Stimulated activated CD4-positive, alpha-beta T cell treated with anti-CD3 and anti-CD28 coated beads, Interleukin-15, amount 100 ng/mL, for 1 hour (primary cell): ENCODE measurements around the gene CNTFR.

Experiments used
- DNase-seq, 2 donors: peaks; one replicate each; pipeline ENCODE4 v3.0.0-alpha.2; 2020; ENCODE audit warnings: low read depth in 1 of 2, low spot score in 1 of 2

Gene CNTFR

DNA sequence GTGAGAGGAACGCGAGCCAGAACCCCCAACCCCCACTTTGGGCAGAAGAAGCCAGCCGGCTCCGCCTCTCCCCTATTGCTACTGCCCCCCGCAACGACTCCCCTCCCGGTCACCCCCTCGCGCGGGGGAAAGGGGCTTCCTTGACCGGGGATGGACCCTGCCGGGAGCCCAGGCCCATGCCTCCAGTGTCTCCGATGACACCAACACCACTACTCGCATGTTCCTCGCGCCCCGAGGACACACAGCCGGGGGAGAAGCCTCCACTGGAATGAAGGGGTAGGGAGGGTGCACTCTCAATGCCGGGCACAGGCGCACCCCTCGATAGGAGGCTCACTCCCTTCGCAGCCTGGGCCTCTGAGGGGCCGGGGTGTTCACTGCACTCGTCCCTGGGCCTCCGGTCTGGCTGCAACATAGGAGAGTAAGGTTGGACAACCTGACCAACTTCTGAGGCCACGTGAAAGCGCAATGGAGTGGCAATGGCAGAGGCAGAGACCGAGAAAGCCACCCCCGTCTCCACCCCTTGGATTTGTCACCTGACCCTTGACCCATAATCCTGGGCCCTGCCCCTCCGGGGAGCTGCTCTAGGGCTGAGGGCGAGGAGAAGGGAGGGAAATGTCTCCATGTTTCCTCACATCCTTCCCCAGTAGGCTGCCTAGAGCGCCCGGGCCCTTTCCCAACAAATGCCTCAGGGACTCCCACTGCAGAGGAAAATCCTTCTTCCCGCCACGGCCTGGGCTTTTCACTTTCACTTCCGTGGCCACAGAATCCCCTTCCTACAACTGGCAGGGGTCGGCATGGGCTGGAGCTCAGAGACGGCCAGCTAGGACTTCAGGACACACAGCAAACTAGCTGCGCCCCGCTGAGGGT, 1.1 kb upstream of the CNTFR start:
- DNase-seq, result no peak

DNA sequence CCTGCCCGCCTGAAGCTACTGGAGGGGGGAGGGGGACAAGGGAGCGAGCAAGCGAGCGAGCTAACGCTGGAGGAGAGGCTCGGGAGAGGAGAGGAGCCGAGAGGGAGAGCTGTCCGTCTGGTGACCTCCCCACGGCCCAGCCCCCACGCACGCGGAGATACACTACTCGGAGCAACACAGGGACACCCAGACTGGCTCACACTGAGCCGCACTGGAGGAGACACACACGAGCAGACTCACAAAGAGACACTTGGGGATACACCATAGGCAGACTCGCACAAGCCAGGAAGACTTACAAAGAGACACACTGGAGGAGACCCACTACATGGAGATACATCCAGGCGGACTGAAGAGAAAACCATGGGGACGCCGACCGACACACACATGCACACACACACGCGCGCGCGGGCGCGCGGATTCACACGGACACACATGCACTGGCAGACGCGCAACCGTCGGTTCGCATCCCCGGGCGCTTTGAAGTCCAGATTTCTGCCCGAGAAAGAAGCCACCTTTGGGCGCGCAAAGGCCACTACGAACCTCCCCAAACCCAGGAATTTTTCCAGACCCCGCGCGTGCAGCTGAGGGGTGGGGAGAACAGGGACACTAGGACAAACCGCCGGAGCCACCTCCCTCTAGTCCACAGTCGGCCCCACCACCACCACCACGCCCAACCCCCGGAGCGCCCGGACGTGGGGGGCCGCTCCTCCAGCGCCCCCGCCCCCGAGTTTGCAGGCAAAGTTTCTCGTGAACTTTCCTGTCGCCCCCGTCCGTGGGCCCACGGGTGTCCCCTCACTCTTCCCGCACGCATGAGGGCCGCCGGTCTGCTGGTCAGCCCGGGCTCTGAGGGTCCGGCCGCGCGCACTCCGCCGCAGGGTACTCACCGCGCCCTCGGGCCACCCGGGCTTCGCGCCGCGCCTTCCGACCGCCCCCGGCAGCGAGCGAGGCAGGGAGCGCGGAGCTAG, 571 bp downstream of the CNTFR start:
- no peak for DNase-seq

DNA sequence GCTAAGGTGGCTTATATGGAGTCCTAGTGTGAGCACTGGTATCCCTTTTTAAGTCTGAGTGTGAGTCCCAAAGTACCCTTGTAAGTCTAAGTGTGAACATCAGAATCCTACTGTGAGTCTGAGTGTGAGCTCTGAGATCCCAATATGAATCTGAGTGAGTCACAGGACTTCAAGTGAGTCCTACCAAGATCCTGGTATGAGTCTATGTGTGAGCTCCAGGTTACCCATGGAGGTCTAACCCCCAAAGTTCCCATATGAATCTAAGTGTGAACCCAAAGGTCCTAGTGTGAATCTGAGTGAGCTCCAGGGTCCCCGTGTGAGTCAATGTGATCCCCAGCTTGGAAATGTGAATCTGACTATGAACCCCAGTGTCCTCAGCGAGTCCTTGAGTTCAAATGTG, 2.3 kb downstream of the CNTFR start:
- no peak for DNase-seq

DNA sequence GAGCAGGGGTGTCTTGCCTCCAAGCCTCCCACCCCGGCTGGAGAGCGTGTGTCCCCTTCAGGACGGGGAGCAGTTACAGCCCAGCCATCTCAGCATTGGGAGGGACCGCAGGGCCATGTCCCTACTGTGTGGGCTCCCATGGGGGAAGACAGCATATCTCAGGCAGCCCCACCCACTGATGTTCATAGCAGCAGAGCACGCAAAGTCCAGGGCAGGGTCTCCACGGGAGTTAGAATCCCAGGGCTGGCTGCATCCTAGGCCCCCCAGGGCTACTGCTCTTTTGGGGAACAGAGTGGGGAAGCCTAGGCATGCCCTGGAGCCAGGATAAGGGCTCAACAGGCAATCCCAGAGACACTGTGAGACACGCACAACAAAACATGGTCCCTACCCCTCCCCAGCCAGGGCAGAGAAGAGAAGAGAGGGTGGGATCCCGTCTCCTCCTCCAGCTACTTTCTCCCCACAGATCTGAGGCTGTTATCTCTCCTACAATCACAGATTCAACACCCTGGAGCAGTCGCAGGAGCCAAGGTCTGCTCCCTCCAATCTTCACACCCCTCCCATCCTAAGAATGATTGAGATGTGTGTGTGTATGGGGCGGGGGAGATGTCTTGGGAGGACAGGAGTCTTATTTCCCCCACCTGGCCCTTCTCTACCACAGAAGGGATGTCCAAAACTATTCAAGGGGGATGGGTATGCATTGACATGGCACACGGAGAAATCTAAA, 3.4 kb downstream of the CNTFR start:
- DNase-seq, result no peak

DNA sequence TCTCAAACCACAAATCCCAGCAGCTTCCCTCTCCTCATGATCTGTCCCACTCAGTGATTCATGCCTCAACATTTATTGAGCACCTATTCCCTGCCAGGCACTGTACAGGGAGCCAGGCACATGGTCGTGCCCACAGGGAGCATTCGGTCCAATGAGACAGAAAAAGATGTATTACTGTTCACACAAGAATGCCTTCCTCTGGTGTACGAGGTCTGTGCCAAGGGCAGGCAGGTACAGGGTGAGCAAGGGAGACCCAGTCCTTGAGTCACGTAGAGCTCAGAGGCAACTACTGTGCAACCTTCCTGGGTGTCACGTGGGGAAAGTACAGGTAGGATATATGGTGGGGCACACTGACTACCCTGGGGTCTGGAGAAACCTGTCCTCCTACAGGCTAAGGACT, 4.6 kb downstream of the CNTFR start:
- DNase-seq, result no peak

DNA sequence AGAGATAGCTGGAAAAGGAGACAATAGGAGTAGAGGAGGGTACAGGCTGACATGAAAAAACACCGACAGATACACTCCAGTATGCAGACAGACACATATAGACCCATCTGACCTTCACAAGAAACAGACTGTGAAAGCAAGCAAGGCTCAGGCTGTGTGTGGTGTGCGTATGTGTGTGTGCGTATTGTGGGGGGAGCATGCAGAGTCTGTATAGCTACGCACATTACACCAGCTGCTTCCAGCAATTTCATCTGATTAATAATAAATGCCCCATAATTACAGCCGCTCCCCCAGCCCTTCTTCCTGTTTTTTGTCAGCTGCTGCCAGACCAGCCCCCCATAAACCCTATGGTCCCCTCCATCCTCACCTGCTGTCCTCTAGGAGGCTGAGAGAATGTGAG, 6.7 kb downstream of the CNTFR start:
- no peak for DNase-seq

DNA sequence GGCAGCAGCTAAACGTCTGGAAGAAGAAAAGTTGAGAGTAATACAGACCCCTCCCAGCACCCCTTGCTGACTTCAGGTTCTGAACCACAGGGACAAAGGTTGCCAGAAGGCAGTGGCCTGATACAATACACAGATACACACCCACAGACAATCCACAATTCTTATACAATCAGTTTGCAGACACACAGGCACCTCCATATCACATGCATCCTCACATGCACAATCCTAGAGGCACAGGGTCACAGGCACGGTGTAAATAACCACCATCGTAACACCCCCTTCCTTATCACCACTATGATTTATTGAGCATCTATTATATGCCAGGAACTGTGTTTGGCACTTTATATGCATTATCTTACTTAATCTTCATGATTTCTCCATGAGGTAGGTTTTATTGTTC, 8.2 kb downstream of the CNTFR start:
- no peak for DNase-seq

DNA sequence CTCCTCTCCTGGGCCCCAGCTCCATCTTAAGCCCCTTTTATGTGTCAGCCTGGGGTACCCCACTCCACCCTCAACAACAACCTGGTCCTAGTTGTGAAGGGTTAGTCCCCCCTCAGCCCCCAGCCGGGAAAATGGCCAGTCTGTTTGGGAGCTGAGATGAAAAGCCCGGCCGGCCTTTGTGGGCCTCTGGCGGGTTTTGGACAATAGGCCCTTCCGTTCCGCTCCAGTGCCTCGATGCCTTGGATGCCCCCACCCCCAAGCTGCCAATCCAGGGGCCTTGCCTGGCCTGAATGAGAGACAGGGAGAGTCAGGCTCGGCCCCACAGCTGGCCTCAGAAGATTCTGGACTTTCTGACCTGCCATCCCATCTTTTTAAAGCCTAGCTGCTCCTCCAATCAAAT, 9.2 kb downstream of the CNTFR start:
- DNase-seq, result no peak

DNA sequence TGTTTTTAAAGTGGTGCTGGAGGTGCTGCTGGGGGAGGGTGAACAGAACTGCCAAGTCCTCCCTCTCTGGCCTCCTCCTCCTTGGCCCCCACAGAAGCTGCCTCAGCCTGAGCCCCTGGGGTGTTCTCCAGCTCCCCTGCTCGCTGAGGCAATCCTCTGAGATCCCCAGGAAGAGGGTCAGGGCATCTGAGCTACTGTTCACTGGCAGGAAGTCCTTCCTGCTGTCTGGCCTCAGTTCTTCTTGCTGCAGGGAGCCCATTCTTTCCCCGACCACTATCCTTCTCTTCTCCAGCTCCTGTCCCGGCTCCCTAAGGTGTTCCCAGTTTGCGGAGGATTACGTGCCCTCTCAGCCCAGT, 9.7 kb downstream of the CNTFR start:
- no peak for DNase-seq

DNA sequence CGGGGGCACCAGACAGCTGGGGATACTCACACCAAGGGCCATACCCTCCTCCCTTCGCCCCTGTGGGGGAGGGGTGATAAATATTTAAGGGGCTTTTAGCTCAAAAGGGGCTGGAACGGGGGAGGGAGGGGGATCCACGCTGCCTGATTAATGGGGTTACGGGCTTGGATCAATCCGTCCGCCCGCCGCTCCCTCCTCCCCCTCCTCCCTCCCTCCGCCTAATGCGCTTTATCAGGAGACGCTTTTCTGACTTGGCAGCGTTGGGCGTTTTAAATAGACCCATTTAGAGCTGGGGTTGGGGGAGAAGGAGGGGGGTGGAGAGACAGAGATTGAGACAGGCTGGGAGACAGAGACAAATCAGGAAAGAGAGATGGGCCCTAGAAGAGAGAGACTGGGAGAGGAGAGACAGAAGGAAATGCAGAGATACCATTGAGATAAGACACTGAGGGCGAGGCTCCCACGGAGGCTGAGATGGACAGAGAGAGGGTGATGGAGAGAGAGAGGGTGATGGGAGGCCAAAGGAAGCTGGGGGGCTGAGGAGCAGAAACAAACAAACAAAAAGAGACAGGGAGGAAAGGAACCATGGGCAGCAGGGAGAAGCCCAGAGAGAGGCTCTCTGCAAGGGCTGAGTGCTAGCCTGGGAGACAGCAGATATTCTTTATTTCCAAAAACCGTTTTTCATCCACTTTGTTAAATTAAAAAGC, 10.3 kb downstream of the CNTFR start:
- no peak for DNase-seq

DNA sequence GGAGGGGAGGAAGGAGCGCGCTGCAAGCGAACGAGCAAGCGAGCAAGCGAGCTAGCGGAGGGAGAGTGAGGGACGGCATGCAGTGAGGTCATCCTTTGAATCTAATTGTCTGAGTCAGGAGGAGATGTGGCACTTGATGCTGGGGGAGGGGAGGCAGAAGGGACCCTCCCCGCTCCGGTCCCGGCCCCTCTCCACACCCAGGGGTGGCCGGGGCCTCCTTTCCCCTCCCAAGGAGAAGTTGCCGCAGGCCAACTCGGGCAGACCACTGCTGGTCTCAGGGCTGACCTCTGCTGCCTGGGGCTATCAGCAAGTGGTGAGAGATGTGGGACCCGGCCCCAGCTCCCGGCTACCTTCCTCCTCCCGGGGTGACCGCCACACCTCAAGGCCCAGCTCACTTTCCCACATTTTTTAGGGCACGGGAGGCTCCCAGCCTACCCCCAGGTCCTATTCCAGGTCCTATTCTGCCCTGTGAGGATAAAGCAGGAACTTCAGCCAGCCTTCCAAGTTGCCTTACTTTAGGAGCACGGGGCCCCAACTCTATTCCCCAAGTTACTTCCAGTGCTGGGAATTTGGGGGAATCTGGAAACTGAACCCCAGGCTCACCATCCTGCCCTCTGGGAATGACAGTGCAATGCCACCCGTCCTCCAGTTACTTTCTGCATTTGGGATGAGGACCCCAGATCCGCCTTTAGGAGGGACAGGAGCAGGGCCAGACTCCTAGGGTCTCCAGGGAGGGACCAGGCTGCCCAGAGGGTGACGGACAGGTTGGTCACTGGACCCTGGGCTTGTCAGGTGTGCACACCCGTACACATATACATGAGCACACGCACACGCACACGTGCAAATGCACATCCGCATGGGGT, 11.1 kb downstream of the CNTFR start:
- no peak for DNase-seq

DNA sequence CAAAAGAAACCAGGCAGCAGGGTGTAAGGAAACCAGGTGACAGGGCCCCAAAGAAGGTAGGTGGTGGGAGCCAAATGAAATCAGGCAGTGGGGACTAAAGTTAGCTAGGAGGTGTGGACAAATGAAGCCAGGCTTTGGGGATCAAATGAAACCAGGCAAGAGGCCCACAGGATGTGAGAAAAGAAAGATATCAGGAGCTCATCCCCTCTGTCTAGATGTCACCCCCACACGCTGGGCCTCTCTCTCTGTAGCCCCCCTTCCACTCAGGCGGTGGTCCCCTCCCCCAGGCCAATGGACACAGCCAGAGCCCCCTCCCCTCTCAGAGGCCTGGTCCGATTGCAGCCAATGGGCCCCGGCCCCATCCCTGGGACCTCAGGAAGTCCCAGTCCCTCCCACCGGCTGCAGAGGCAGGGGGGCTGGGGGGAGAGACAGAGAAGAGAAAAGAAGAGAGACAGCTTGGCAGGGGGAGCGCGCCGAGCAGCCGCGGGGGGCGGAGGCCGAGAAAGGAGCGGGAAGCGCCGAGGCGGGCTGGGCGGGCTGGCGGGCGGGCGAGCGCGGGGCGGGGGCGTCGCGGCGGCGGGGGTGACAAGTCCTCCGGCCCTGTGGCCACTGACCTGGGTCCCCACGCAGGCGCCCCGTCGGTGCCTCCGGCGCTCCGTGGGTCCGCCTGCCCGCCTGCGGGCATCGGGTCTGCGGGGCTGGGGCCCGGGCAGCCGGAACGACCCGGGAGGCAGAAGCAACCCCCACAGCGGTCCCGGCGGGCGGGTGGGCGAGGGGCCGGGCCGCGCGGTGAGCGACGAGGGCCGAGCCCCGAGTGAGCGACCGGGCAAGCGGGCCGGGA, 11.9 kb downstream of the CNTFR start:
- DNase-seq, result no peak

DNA sequence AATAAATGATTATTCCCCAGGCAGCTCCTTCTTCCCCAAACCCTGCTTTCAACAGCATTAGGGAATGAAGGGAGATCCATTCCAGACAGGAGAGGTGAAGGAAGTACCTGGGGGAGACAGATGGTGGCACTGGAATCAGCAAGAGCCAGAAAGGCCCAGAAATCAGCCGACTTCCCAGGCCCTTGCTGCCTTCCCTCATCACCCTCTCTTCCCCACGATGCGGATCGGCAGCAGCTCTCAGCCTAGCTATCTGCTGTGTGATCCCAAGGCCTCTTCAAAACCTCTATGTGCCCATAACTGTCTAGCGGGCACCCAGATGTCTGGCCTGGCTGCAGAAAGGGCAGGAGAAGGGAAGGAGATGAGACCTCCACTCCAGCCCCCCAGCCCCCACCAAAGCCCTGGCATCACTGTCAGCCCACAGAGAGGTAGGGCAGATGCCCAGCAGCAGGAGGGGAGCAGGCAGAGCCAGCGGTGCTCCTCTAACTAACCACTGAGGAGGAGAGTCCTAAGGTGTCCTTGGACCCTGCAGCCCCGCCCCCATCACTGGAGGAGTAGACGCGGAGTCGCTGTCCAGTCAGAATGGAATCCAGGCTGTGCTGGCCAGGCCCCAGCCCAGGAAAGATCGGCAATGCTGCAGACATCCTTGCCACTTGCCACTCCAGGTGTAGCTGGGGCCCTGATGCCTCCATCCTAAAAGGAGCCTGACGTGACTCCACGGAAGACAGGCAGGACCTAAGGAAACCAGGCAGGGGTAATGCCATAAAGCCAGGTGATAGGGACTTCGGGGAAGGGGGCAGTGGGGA, 12.7 kb downstream of the CNTFR start:
- DNase-seq, result no peak

DNA sequence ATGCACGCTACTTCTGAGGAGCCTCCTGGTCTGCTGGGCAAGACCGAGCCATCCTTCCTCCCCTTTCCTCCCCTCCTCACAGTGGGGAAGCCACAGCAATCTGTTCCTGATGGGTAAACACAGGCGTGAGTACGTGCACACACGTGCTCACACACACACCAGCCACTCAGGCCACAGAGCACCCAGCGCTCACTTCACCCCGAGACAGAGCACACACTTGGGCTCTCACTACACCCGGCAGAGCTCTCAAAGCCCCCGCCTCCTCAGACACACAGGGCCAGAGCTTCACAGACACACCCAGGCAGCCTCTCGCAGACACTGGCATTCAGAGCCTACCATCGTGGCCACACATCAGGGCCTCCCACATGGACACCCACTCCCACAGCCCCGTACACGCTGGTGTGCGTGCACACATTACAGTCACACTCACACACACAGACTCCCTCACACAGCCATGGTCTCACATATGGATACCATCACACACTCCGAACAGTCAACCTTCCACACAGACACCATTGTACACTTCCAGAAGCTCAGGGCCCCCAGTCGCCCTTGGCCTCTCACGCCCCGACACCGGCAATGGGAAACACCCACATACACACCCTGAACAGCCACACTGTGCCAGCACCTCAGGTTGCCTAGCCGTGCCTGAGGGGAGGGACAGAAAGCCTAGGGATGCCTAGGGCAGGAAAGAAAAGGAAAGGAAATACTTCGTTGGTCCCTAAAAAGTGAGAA, 13.5 kb downstream of the CNTFR start:
- no peak for DNase-seq

DNA sequence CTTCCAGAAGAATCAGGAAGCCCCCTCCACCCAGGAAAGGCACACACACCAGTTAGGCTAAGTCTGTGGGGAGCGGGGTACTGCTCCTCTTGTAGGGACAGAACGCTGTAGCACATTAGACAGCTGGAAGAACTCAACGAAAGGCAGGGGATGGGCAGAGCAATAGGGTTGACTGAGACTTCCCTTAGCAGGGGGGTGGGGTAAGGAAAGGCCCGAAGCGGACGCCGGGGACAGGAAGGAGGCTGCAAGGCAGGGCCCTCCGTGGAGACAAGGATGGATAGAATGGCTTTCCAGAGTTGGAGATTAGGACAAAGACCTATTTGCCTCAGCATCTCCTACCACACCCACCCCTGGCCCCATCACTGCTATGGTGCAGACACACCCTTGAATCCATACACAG, 14.3 kb downstream of the CNTFR start:
- no peak for DNase-seq

DNA sequence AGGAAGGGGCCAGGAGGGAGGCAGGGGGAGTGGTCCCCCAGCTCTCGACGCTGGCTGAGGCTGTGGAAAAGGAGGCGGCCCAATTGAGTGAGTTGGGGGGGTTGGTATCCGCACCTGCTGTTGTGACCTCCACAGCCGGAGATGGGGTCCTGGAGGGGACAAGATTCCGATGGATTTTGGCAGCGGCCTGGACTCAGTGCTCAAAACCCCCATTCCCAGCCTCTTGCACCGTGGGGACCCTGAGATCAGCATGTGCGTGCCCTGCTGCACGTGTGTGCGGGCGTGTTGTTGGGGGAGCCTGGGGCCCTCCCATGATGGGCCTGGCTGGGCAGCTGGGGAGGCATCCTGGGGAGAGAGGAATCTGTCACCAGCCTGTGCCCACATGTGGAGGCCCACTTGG, 15.0 kb downstream of the CNTFR start:
- DNase-seq, result no peak

DNA sequence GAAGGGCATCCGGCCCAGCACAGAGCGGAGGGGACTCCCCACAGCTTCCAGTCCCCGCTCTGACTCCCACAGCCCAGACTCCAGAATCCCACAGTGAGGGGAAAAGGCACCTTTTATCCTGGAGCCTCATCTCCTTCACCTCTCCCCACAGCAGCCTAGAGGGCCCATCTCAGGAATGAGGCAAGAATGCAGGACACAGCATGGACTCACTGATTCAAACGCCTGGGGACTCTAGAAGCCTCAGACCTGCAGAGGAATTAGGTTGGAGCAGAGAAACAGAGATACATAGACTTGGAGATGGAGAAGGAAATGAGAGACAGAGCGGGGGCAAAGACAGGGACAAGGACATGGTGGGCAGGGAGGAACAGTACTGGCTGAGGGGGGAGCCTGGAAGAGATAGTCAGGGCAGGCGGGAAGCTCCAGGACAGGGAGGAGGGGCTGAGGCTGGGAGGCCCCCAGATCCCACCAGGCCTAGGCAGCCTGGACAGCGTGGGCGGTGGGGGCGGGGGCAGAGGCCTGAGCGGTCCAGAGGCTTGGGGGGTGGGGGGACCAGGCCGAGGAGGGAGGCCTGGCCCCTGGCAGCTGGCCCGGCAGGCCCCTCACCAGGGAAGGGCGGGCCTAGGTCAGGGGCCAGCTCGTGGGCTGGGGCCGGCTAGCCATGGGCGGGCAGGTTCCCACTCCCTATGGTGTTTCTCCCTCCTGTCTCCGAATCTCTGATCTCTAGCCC, 15.8 kb downstream of the CNTFR start:
- DNase-seq, result no peak
